ENCODE measurements around the gene DNAJC8.

Gene DNAJC8

DNA sequence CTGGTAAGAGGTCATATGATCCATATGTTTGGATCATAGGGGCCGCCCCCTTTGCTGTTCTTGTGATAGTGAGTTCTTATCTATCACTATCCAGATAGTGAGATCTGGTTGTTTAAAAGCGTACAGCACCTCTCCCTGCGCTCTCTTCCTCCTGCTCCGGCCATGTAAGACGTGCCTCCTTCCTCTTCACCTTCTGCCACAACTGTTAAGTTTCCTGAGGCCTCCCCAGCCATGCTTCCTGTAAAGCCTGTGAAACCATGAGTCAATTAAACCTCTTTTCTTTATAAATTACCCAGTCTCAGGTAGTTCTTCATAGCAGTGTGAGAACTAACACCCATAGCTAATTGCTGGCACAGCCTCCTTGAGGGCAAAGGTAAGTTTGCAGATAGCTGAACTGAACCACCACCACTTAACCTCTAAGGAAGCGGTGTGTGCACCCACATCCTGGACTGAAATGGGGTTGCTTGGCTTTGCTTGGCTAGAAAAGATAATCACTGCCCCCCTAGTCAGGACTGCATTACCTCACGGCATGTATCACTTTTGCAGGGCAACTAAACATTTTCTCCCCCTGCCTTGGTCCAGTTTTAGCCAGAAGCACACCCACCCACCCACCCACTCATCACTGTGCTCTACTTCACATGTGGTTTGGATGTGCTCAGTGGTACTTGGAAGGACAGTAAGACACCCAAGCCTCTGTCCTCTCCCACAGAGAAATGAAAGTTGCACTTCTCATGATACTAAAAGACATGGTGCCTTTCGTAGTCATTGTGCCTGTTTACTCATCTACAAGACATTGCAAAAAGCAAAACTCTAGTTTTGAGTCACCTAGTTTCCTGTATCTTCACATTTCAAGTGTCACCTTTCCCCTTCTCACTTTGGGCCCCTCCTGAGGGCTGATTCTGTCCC lies 33.2 kb downstream of the DNAJC8 start:
- peak; percentile 18 for DNase-seq (ENCODE audit: low spot score)

DNA sequence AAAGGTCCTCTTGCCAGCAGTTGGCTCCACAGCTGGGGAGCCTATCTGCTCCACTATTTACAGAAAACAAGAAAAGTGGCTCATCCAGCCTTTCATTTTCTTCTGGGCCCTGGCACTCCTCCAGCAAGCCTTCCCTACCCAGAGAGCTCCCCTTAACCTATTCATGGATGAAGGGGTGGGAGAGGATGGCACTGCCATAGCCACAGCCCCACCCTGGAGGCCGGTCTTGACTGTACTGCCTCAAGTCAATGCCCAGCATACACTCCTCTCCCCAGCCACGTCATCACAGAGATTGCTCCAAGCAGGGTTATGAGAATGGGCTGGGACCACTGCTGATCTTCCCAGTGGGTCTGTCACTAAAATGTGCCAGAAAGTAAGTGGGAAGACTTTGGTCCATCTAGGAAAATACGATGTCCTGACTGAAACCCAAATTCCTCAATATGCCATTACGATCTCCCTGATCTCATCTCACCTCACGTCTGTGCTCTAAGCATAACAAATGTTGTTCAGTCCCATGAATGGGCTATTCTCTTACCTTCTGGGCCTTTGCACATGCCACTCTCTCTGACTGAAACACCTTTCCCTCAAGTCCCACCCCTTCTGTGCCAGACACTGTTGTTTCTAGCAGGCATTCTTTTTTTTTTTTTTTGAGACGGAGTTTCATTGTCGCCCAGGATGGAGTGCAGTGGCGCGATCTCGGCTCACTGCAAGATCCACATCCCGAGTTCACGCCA lies 35.0 kb downstream of the DNAJC8 start:
- no peak for DNase-seq (ENCODE audit: low spot score)

DNA sequence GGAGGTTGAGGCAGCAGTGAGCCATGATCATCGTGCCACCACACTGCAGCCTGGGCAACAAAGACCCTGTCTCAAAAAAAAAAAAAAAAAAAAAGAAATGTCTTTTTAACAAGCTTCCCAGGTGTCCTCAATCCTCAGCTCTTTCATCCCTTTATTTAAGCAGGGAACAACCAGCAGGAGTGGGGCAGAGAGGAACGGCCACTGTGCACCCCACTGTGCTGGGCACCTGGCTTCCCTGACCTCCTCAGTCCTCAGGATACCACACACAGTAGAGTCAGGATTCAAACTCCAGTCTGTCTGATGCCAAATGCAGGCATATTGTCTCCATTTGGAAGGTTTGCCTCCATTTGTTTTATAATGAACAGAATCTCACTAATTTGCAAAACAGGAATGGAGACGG lies 36.5 kb downstream of the DNAJC8 start:
- DNase-seq (ENCODE audit: low spot score): no peak

DNA sequence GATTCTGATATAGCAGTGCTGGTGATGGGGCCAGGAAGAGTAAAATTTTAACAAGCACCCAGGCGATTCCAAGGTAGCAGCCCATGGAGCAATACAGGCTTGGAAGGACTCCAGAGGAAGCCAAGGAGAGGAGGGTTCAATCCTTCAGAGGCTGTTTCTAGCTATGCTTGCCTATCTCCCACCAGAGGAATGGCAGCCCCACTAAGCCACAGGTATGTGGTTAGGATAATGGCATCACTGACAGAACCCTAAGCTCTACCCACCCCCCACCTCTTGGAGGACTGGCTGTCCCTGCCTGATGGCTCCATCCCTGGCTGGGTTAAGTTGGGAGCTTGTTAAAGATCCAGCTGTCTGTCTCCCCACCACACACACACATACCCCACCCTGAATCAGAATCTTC lies 37.0 kb downstream of the DNAJC8 start:
- DNase-seq (ENCODE audit: low spot score): no peak

DNA sequence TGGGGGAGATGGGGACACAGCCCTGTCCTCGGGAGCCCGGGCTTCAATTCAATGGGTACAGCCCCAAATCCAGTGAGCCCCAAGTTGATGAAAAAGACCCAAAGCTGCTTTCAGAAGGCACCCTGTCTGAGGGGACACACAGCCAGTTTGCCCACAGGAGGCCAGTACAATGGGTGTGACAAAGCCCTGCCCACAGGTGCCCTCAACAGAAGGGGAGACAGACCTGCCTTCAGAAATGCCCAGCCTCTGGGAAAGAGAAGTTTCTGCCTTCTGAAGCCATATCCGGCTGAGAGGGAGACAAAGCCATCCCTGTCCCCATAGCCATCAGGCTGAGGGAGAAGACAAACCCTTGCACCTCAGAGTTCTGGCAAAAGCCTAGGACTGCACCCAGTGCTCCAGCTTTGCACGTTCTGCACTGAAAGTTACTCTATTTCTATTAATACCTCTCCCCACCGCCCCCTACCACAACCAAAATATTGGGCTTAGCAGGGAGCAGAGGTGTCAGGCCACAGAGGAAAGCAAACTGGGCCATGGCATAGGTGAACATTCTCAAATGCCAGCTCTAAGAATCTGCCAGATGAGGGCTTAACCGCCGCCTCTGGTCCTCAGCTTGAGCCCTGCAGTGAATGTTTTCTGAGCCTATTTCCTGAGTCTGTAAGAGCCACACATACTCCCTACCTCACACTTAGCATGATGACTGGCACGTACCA lies 38.3 kb downstream of the DNAJC8 start:
- DNase-seq (ENCODE audit: low spot score): no peak

DNA sequence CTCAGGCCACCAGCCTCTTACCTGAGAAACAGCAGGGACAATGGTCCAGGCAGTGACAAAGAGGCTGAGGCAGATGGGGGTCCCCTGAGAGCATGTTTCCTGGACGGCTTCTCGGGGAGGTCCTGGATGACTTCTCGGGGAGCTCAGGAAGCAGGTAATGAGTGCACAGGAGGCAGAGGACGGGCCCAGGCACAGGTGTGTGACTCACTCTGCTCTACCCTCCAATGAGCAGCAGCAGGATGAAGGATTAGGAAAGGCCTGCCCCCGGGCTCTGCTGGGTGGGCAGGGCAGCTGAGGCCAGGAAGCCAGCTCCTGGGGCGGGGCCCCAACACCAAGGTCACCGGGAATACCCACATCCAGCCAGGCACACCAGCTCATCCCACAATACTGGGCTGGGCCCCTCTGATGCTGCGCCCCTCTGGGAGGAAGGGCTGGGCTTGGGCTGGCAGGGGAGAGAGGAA lies 39.1 kb downstream of the DNAJC8 start:
- no peak for DNase-seq (ENCODE audit: low spot score)

DNA sequence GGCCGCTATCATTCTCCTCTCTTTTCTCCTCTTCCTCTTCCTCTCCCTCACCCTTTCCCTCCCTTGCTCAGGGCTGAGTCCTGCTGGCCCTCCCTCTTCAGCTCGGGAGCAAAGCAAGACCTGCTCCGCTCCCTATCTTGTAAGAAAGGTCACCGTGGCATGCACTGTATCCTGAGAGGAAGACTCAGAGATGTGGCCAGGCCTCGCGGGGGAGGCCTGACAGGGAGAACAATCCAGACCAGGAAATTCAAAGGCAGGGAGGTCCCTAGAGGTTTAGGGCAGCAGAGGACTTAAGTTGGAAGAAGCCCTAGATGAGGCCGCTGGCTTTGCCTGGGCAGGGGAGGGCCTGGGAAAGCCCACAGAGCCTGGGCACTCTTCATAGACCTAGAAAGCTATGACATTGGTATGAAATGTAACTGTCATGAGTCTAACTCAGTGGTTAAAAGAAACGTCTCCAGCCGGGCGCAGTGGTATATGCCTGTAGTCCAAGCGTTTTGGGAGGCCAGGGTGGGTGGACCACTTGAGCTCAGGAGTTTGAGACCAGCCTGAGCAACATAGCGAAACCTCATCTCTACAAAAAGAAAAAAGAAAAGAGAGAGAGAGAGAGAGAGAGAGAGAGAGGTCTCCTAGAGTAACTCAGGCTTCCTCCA lies 41.7 kb downstream of the DNAJC8 start:
- no peak for DNase-seq (ENCODE audit: low spot score)

DNA sequence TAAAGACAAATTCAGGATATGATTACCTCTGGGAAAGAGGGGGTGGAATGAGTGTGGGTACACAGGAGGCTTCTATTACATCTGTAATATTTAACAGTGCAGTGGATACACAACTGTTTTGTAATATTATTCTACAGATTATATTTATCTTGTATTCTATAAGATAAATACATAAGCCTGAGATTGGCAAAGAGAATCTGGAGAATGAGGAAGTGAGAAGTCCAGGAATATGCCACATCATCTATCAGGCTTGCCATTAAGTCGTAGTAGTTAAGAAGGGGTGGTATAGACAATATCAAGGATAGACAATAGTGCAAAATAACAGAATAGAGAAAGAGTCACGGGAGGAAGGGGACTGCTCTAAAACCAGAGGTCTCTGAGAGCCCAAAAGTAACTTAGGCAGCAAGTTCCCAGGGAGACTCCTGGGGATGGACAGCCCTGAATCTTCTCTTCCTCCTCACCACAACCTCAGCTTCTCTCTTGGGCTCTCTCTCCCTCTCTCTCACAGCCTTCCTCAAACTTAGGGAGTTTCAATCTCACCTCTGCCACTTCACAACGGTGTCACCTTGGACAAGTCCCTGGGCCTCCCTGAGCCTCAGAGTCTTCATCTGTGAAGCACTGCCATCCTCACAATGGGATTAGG lies 42.4 kb downstream of the DNAJC8 start:
- no peak for DNase-seq (ENCODE audit: low spot score)

DNA sequence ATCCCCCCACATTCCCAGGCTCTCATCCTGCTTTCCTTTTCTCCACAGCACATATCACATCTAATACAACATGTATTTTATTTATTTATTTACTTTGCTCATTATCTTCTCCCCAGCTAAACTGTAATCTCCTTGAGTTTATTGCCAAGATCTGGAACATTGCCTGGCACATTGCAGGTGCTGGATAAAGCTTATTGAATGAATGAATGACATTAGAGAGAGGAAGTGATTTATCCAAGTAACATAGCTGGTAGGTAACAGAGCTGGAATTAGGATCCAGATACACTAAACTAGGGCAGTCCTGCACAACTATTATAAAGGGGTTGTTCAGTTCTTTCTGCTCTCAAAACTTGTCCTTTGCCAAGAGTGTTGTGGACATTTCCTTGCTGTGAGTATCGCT lies 47.8 kb downstream of the DNAJC8 start:
- no peak for DNase-seq (ENCODE audit: low spot score)

DNA sequence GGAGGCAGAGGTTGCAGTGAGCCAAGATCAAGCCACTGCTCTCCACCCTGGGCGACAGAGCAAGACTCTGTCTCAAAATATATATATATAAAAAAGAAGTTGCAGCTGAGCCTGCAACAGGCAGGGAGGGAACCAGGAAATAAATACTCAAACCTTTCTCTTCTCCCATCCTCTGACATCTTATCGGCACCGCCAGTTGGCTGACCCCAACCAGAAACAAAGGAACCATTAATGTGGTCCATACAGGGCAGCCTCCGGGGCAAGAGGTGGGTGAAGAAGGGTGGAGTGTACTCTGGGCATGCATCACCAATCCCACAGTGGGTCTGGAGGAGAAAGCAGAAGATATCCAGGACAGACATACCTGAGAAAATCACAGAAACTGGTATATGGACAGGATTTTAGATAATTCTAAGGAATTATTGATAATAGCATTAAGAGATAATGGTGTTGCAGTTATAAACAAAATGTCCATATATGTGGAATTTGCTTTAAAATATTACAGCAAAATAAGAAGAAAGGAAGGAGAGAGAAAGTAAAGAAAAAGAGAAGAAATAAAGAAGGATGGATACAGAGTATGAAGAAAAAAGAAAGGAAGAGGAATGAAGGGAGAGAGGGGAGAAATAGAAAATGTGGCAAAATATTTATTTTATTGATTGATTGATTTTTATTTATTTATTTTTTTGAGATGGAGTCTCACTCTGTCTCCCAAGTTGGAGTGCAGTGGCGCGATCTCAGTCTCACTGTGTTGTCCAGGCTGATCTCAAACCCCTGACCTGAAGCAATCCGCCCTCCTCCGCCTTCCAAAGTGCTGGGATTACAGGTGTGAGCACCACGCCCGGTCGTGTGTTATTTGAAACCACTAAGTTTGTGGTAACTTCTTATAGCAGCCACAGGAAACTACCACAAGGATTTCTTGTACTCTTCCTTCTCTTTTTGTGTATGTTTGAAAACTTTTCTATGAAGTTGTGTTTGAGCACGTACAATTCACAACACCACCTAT lies 52.2 kb downstream of the DNAJC8 start:
- DNase-seq (ENCODE audit: low spot score): no peak

DNA sequence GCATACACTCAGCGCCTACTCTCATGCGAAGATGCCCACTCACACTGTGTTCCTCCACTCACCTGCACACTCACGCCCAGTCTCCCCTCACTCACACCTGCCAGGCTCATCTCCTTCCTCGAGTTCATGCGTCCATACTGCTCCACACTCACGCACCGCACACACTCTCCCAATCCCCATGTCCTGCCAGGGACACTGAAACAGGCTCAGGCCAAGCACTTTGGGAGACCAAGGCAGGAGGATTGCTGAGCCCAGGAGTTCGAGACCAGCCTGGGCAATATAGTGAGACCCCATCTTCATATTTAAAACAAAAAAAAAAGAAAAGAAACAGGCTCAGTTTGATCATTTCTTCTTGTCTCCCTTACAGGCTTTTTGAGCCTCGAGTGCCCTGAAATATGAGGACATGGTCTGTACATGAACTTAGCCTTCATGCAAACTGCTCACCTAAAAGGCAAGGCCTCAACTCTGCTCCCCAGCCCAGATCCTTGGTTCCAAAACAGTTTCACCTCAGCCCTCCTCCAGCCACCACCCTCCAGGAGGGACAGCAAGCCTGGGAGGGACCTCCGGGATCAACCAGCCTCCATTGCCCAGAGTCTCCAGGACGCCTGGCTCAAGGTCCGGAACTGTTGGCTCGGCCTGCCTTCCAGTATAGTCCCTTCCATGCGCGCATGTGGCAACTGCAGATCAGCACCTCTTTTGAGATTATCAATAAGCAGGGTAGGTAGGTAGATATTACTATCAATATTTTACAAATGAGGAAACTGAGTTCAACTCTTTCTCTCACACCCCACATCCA lies 53.9 kb downstream of the DNAJC8 start:
- DNase-seq (ENCODE audit: low spot score): no peak

DNA sequence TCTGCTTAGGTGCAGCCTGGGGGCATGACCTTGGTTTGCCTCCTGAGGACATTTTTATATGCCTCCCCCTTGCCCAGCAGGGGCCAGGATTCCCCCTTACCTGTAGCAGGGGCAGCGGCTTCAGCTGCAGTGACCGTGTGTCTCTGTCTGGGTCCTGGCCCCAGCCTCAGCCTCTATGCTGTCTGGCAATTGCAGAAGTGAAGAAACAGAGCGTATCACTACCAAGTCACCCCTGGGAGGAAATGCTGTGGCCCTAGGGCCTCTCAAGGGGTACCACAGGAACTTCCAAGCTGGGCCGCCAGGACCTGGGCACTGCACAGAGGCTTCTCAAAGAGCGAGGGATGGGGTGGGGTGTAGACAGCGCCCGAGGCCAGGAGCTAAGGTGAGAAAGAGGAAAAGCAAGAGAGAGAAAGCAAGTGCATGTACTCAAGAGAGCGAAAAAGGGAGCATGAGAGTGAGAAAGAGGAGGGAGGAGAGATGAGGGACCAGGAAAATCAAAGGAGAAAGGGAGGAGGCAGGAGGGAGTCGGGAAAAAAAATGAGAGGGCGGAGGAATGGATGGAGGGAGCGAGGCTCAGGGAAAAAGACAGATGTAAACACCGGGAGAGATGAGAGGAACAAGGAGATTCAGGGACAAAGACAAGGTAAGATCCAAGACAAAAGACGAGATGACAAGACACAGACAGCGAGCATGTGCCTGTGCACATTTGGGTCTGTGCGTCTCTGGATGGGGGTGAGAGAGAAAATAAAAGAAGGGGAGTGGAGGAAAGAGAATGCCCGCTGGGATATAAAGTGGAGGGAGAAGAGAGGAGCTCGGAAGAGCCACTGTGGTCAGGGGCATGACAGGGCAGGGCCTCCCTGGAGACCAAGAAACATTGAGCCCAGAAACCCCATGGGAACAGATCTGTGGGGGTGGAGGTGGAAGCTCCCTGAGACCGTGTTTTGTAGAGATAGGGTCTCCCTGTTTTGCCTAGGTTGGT lies 56.0 kb downstream of the DNAJC8 start, which contains the start of gene PTAFR:
TSS of gene PTAFR (minus strand) at position 199 of the 979 bp plus-strand sequence. CDS start 25,669 bp downstream, outside the sequence.
- DNase-seq (ENCODE audit: low spot score): peak; percentile 65

DNA sequence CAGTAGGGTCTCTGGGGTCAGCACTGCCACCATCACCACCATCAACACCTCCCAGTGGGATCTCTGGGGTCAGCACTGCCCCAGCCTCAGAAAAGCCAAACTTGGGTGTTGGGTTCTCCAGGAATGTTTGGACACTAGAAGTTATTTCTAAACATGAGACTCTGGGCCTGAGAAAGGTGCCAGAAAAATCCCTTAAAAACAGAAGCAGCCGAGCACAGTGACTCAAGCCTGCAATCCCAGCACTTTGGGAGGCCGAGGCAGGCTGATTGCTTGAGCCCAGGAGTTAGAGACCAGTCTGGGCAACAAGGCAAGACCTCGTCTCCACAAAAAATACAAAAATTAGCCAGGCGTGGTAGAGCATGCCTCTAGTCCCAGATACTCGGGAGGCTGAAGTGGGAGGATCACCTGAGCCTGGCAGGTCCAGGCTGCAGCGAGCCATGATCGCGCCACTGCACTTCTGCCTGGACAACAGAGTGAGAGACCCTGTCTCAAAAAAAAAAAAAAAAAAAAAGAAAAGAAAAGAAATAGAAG lies 56.8 kb downstream of the DNAJC8 start:
- DNase-seq (ENCODE audit: low spot score): no peak

DNA sequence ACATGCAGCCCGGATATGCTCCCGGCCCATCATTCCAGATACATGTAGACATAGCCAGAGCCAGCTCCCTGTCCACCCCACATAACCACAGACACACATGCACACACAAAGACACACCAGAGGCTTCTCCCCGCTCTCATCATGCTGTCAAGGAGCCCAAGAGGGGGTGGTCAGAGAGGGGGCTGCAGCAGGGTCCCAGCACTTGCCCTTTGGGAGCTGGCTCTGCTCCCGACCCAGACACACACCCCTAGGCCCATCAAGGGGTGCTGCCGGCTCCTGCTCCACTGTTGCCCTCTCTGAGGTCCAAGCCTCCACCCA lies 58.9 kb downstream of the DNAJC8 start:
- DNase-seq (ENCODE audit: low spot score): no peak

DNA sequence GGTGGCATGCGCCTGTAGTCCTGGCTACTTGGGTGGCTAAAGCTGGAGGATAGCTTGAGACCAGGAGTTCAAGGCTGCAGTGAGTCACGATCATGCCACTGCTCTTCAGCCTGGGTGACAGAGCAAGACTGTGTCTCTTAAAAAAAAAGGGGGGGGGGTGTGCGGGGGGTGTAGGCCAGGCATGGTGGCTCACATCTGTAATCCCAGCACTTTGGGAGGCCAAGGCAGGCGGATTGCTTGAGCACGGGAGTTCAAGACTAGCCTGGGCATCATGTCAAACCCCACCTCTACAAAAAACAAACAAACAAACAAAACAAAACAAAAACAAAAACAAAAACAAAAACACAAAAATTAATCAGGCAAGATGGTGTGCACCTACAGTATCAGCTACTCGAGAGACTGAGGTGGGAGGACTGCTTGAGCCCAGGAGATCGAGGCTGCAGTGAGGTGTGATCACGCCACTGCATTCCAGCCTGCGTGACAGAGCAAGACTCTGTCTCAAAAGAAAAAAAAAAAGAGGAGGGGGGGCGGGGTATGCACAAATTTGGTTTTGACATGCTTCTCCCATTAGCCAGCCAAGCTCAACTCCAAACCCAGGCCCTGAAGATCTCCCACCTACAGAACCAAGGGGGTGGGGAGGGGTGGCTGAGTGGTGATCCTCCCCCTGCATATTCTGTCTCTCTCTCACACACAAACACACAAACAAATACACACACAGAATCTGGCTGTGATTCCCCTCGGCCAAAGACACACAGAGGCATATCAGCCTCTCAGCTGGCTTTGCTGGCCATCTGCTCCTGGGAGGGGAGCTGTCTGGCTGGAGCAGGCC lies 59.5 kb downstream of the DNAJC8 start:
- no peak for DNase-seq (ENCODE audit: low spot score)

DNA sequence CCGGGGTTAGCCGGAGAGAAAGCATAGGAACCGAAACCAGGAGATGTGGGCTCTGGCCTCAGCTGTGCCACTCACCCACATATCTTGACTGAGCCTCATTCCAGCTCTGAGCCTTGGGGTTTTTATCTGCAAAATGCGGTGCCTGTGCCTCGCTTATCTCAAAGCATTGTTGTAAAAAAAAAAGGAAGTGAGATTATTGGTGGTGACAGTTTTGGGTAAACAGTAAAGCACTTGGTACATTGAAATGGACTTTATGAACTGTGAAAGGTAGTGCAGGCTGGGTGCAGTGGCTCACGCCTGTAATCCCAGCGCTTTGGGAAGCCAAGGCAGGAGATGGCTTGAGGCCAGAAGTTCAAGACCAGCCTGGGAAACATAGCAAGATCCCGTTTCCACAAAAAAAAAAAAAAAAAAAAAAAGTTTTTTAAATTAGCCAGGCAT lies 60.1 kb downstream of the DNAJC8 start:
- DNase-seq (ENCODE audit: low spot score): peak; percentile 76

DNA sequence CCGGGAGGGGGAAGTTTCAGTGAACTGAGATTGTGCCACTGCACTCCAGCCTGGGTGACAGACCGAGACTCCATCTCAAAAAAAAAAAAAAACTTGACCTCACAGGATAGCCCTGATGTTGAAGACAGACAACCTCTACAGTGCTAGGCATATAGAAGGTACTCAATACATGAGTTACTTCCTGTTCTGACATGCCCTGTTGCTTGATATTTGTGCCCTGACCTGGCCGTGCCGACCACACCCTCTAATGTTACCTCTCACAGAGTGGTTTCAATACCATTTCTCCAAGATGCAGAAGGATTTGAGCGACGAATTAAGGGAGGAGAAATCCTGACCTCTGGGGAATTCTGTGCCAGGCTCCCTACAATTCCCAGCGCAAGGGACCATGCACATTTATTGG lies 61.6 kb downstream of the DNAJC8 start:
- no peak for DNase-seq (ENCODE audit: low spot score)
